NCI-H510A treated with DMSO at 0.1 percent for 48 hours (cell line): ENCODE results near the gene TMEM236.
"Not testable (repeated sequence)": the region's sequence is repeated elsewhere in the genome, so short reads cannot be mapped to it uniquely, and the experiment has no call there.

Experiments
- DNase-seq: peaks from one replicate; lab custom pipeline; 2025; lab: John Stamatoyannopoulos, UW

TMEM236 gene, protein sequence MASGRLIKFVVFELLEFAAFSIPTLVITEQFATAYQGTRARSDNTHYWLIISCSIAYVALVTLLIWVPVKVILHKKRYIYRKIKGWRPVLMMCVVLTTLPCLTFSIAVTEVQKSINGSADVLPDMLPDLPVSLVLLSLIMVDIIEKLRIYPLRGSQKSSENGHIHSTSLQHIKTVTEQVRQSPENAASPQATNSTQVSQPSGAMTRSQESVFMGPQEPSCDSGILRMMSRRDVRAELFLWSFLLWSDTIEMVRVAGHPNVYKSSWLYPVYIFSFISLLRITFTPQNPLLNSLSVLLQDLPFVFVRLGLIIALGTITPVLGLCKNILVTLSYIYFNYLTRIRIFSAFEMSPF

GRCh38 chr10:17751781-17752445 lies at the start of gene TMEM236:
TSS of gene TMEM236 (plus strand) at chr10:17752201. CDS start at chr10:17752296, 95 bp downstream.
- no peak for DNase-seq

DNA sequence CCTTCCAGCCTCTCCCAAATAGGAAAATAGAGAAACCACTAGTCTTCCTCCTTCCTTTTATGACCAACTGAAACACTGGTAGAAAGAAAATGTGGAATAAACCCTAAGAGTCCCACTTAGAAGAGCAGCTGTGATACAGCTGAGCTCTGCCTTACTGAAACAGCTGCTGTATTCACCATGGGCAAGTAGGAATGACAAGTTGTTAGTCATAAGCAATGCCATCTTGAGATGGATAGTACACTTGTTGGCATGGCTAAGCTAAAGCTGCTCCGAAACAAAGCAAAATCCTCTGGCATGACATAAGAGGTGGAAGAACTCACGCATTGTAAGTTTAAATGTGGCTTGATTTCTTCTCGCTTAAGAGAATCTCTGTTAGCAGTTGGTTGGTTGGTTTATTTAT lies 48.3 kb upstream of the TMEM236 start:
- DNase-seq = no peak

DNA sequence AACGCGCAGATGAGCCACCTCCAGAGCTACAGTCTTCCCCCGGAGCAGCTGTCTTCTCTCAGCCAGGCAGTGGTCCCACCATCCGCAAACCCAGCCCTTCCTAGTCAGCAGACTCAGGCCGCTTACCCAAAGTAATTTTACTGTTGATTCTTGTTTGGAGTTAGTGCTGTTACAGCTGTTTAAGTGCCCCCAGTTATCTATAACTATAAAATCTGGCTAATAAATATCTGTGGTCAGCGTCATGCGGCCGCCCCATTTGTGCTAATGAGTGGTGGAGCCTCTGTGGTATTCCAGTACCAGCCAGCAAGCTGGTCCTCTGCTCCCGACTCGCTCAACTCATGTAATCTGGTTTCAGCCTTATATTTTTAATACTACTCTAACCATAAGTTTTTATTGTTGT lies 43.2 kb upstream of the TMEM236 start:
- no peak for DNase-seq

DNA sequence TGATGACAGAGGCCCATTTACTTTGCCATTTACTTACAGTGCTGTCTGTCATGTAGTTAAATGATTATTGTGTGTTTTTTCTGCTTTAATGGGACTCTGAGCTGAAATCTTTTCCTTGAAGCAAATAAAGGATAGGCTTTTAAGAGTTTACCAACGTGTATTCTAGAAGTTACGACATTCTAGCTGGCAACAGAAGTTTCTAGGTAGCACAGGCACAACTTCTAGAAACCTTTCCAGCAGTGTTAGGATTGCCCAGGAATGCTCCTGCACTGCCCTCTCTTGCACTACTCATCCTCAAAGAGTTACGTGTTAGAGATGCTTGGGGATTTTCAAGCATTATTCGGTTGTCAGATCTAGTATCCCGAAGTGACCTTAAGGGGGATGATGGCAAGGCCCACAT lies 42.5 kb upstream of the TMEM236 start:
- no peak for DNase-seq

- no peak for DNase-seq
Measured at GRCh38 chr10:17710181-17710580, 41.8 kb upstream of the TMEM236 start.

DNA sequence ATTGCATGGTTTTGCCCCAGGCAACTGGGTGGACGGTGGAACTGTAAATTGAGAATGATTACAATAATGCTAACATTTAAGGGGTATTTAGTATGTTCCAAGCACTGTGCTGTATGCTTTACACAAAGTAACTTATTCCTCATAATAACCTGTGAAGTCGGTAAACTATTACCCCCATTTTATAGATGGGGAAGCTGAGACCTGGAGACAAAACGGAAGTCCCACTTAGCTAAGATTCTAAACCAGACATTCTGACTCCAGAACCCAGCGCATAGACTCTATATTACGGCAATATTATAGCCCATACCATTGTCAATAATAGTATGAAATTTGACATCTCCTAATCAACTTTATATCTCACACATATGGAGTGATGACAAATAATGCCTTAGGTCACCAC lies 39.9 kb upstream of the TMEM236 start:
- no peak for DNase-seq

- no peak for DNase-seq
Measured at GRCh38 chr10:17712717-17713471, 39.1 kb upstream of the TMEM236 start.

DNA sequence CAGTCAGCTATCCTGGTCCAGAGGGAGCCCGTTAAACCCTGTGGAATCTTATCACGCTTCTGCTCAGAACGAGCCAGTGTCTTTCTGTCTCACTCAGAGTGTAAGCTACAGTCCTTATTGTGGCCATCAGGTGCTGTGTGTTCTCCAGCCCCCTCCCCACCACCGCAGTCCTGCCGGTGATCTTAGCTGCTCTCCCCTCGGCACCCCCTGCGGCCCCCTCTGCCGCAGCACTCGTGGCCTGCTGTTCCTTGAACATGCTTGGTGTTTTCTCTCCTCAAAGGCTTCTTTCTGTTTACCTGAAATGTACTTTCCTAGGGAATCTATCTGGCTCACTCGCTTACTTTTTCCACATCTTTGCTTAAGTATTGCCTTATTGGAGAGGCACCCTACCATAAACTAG lies 38.2 kb upstream of the TMEM236 start:
- no peak for DNase-seq

DNA sequence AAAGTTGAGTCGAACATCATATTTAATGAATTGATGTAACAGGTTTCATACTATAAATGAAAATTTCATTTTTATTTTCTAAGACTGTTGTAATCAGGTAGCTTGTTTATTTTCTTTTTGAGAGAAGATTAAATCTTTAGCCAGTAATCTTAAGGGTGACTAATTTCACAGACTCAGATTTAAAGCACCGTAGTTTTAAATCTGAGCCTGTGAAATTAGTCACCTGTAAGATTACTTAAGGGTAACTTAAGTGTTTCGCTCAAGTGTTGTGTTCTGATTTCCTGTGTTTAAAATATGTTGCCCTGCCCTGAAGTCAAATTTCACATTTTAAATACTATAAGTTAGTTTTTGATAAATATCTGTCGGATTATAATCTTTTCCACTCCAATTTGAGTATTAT lies 35.8 kb upstream of the TMEM236 start:
- no peak for DNase-seq

DNA sequence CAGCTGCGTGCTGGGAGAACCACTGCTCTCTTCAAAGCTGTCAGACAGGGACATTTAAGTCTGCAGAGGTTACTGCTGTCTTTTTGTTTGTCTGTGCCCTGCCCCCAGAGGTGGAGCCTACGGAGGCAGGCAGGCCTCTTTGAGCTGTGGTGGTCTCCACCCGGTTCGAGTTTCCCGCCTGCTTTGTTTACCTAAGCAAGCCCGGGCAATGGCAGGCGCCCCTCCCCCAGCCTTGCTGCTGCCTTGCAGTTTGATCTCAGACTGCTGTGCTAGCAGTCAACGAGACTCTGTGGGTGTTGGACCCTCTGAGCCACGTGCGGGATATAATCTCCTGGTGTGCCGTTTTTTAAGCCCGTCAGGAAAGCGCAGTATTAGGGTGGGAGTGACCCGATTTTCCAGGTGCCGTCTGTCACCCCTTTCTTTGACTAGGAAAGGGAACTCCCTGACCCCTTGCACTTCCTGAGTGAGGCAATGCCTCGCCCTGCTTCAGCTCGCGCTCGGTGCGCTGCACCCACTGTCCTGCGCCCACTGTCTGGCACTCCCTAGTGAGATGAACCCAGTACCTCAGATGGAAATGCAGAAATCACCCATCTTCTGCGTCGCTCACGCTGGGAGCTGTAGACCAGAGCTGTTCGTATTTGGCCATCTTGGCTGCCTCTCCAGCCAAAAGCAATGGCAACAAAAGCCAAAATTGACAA lies 29.5 kb upstream of the TMEM236 start:
- DNase-seq = not testable (repeated sequence)

DNA sequence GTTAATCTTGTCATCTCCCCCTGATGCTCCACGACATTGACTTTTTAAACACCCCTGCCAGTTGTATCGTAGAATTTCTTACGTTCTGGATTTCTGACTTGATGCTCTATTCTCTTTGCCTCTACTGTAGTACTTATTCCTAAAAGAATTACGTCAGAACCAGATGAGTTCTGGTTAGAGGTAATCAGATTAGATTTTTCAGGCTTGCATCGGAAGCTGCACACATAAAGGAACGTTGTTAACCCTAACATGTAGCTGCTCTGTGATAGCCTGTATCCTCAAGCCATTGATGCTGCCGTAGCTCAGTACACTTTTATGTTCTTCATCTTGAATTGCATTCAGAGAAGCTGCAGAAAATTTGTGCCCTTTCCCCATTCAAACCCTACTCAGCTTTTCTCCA lies 26.3 kb upstream of the TMEM236 start:
- no peak for DNase-seq

GRCh38 chr10:17729630-17730029 lies 22.4 kb upstream of the TMEM236 start:
- DNase-seq = no peak

GRCh38 chr10:17730667-17731066 lies 21.3 kb upstream of the TMEM236 start:
- no peak for DNase-seq

DNA sequence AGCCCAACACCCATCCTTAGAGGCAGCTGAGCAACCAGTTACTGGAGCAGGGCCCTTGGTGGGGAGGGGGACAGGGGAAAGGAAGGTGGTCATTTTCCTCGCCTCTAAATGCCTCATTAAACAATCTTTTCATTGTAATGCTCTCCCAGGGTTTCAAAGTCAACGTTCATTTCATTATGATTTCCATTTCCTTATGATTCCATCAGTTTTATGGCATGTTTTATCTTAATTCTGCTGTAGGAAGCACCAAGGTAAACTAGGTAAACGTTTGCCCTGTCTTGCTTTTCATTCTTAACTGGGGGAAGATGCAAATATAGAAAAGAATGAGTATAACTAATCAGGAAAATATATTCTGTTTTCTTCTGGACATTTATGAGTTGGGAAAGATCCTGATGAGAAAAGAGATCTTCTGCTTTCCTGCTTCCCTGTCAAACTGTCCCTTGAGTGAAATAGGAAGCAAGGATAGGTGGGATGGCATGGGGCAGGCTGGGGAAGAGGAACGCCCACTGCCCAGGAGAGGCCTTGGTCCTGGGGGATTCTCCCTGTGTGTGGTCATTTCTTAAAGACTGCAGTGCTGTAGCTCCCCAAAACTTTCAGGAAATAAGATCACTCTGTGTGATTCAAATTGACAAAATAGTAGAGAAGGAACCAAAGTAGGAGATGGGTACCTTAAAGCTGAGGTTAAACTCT lies 20.5 kb upstream of the TMEM236 start:
- DNase-seq = no peak

DNA sequence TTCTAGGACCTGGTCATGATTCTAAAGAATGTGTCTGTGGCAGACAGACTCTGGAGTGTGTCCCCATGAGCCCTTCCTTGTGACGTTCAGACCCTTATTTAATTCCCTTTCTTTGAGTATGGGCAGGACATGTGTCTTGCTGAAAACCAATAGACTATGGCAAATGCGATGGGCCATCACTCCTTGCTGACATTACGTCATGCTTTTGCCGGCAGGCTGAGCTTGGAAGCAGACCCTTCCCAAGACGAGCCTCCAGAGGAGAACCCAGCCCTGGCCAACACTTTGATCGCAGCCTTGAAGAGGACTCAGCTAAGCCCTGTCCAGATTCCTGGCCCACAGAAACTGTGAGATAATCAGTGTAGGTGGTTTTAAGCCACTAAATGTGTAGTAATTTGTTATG lies 18.4 kb upstream of the TMEM236 start:
- DNase-seq = no peak

- DNase-seq = no peak
Measured at GRCh38 chr10:17734432-17735080, 17.4 kb upstream of the TMEM236 start.

- no peak for DNase-seq
Measured at GRCh38 chr10:17735166-17735941, 16.6 kb upstream of the TMEM236 start.

- DNase-seq = no peak
Measured at GRCh38 chr10:17736223-17736622, 15.8 kb upstream of the TMEM236 start.

GRCh38 chr10:17737027-17737965 lies 14.7 kb upstream of the TMEM236 start:
- peak; percentile 5 for DNase-seq
